H1 (cell line): ENCODE data around the gene MOV10L1. TPM values are rescaled to one million over a fixed set of nuclear protein-coding genes. Genes with fewer than 3 reads are reported as not detected.

Experiments
- CTCF ChIA-PET: fragments of 300-600 bp; sonication (Branson Sonifier 250); formaldehyde crosslinking; loops from one replicate; lab custom pipeline; 2021; ENCODE audit not compliant: partially characterized antibody; lab: Charles Lee
- POLR2A ChIA-PET: fragments of 300-600 bp; sonication (Branson Sonifier 250); formaldehyde crosslinking; loops from one replicate; lab custom pipeline; 2021; ENCODE audit warnings: inconsistent platforms; ENCODE audit not compliant: partially characterized antibody; lab: Charles Lee
- DNase-seq, 2 experiments: peaks; one replicate each; pipeline versions ENCODE4 v3.0.0 to v3.0.0-alpha.2; 2010 to 2022; ENCODE audit warnings: low spot score in 2 of 2, low read depth in 1 of 2, mixed read lengths in 1 of 2
- FAIRE-seq: peaks from 2 replicates; lab custom pipeline; 2011; peaks lifted over from hg19 to GRCh38; lab: Jason Lieb, UNC
- H2AFZ ChIP-seq: 2 replicates; pipeline ENCODE4 v1.8.1; 2012; ENCODE audit warnings: low read length, inconsistent platforms
- H2AK5ac ChIP-seq: 2 replicates; pipeline ENCODE4 v1.6.1; 2013; ENCODE audit warnings: low read depth, low read length
- H2BK120ac ChIP-seq: replicated peaks from 2 replicates; pipeline ENCODE3; 2013; ENCODE audit warnings: low read depth, low read length, inconsistent platforms
- H2BK12ac ChIP-seq: 2 replicates; pipeline ENCODE4 v1.6.1; 2013; ENCODE audit warnings: low read depth, low read length
- H2BK15ac ChIP-seq: 2 replicates; pipeline ENCODE4 v1.6.1; 2013; ENCODE audit warnings: low read length
- H2BK20ac ChIP-seq: 2 replicates; pipeline ENCODE4 v1.6.1; 2013; ENCODE audit warnings: low read length
- H2BK5ac ChIP-seq: 2 replicates; pipeline ENCODE4 v1.6.1; 2013; ENCODE audit warnings: low read depth, low read length
- H3K14ac ChIP-seq: 2 replicates; pipeline ENCODE4 v1.6.1; 2013; ENCODE audit warnings: inconsistent platforms; ENCODE audit not compliant: insufficient read length
- H3K18ac ChIP-seq: 2 replicates; pipeline ENCODE4 v1.6.1; 2013; ENCODE audit warnings: low read length; ENCODE audit errors: extremely low read depth
- H3K23ac ChIP-seq: 2 replicates; pipeline ENCODE4 v1.6.1; 2013; ENCODE audit warnings: inconsistent platforms; ENCODE audit not compliant: insufficient read length
- H3K23me2 ChIP-seq: 2 replicates; pipeline ENCODE4 v1.6.1; 2013; ENCODE audit warnings: low read depth, low read length
- H3K27ac ChIP-seq: 2 replicates; pipeline ENCODE4 v1.6.1; 2011; ENCODE audit warnings: low read depth, low read length, inconsistent platforms
- H3K27me3 ChIP-seq, 4 experiments: replicated peaks in 1 of 4; 1 replicate in 1 of 4; 2 replicates in 3 of 4; pipeline versions ENCODE4 v1.6.1 to v1.8.1; 2011 to 2013; ENCODE audit warnings: low read length in 3 of 4, mild to moderate bottlenecking in 3 of 4, inconsistent platforms in 2 of 4, mixed read lengths in 2 of 4, moderate library complexity in 1 of 4; ENCODE audit not compliant: control insufficient read depth in 3 of 4, insufficient read depth in 3 of 4; ENCODE audit errors: extremely low read depth in 1 of 4
- H3K36me3 ChIP-seq, 4 experiments: 2 replicates each; pipeline versions ENCODE4 v1.6.1 to v1.8.1; 2011 to 2013; ENCODE audit warnings: mild to moderate bottlenecking in 4 of 4, low read length in 3 of 4, moderate library complexity in 2 of 4, control low read depth in 1 of 4, inconsistent platforms in 1 of 4; ENCODE audit not compliant: insufficient read depth in 4 of 4, control insufficient read depth in 2 of 4
- H3K4ac ChIP-seq: replicated peaks from 2 replicates; pipeline ENCODE3; 2013; ENCODE audit warnings: low read length, low read depth, mixed read lengths, inconsistent platforms; ENCODE audit not compliant: insufficient read length
- H3K4me1 ChIP-seq, 4 experiments: replicated peaks in 1 of 4; 1 replicate in 1 of 4; 2 replicates in 3 of 4; pipeline versions ENCODE4 v1.6.1 to v1.8.1; 2011 to 2013; ENCODE audit warnings: low read length in 3 of 4, inconsistent platforms in 2 of 4, mixed read lengths in 1 of 4; ENCODE audit not compliant: insufficient read depth in 4 of 4, control insufficient read depth in 3 of 4
- H3K4me2 ChIP-seq, 2 experiments: 2 replicates each; pipeline versions ENCODE4 v1.6.1 to v1.8.1; 2011 to 2013; ENCODE audit warnings: low read depth in 2 of 2, low read length in 2 of 2, control low read depth in 1 of 2, inconsistent platforms in 1 of 2, mild to moderate bottlenecking in 1 of 2; ENCODE audit not compliant: insufficient read depth in 1 of 2
- H3K4me3 ChIP-seq, 4 experiments: fragments of 200-600, 300-600 bp in 1 of 4; sonication (generic), shearing (Covaris generic), sonication (Bioruptor Twin) in 1 of 4; 2 replicates each; pipeline versions ENCODE4 v1.5.1 to v1.8.1; 2011 to 2016; ENCODE audit warnings: low read length in 4 of 4, low read depth in 3 of 4, control low read depth in 2 of 4, inconsistent platforms in 2 of 4, mild to moderate bottlenecking in 2 of 4, mixed read lengths in 1 of 4, moderate library complexity in 1 of 4; ENCODE audit not compliant: insufficient read depth in 2 of 4; ENCODE audit errors: extremely low read depth in 1 of 4
- H3K56ac ChIP-seq: replicated peaks from 2 replicates; pipeline ENCODE3; 2013; ENCODE audit warnings: low read depth, mild to moderate bottlenecking, mixed read lengths, low read length, inconsistent platforms; ENCODE audit not compliant: insufficient read length
- H3K79me1 ChIP-seq: 2 replicates; pipeline ENCODE4 v1.6.1; 2013; ENCODE audit warnings: low read depth, low read length, control low read depth
- H3K79me2 ChIP-seq, 2 experiments: 2 replicates each; pipeline versions ENCODE4 v1.6.1 to v1.8.1; 2012 to 2013; ENCODE audit warnings: low read length in 2 of 2, mild to moderate bottlenecking in 2 of 2, inconsistent platforms in 1 of 2; ENCODE audit not compliant: insufficient read depth in 2 of 2, control insufficient read depth in 1 of 2
- H3K9ac ChIP-seq, 4 experiments: replicated peaks in 1 of 4; 1 replicate in 1 of 4; 2 replicates in 3 of 4; pipeline versions ENCODE4 v1.6.1 to v1.8.1; 2011 to 2013; ENCODE audit warnings: low read depth in 3 of 4, low read length in 3 of 4, control low read depth in 2 of 4, mild to moderate bottlenecking in 2 of 4, moderate library complexity in 2 of 4, inconsistent platforms in 1 of 4; ENCODE audit errors: extremely low read depth in 1 of 4
- H3K9me3 ChIP-seq, 2 experiments: 2 replicates each; pipeline versions ENCODE4 v1.6.1 to v1.8.1; 2012 to 2013; ENCODE audit warnings: mild to moderate bottlenecking in 2 of 2, moderate library complexity in 2 of 2, control low read depth in 1 of 2, inconsistent platforms in 1 of 2, low read depth in 1 of 2, low read length in 1 of 2, mixed read lengths in 1 of 2; ENCODE audit not compliant: insufficient read depth in 2 of 2
- H4K20me1 ChIP-seq, 2 experiments: replicated peaks in 1 of 2; 2 replicates each; pipeline versions ENCODE3 to v1.8.1; 2011 to 2013; ENCODE audit warnings: inconsistent platforms in 2 of 2, low read length in 2 of 2, mild to moderate bottlenecking in 1 of 2; ENCODE audit not compliant: insufficient read depth in 2 of 2, control insufficient read depth in 1 of 2
- H4K5ac ChIP-seq: 2 replicates; pipeline ENCODE4 v1.6.1; 2013; ENCODE audit warnings: low read length, low read depth, mixed read lengths, inconsistent platforms; ENCODE audit not compliant: insufficient read length
- H4K8ac ChIP-seq: 2 replicates; pipeline ENCODE4 v1.8.0; 2013; ENCODE audit warnings: mild to moderate bottlenecking, moderate library complexity, low read length, inconsistent platforms; ENCODE audit not compliant: insufficient read depth; ENCODE audit errors: extremely low read depth
- H4K91ac ChIP-seq: replicated peaks from 2 replicates; pipeline ENCODE3; 2013; ENCODE audit warnings: low read length, mixed read lengths, inconsistent platforms; ENCODE audit not compliant: insufficient read length
- BRCA1 ChIP-seq: IDR thresholded peaks from 2 replicates; pipeline ENCODE4 v1.6.1; 2012; ENCODE audit warnings: low read depth, low read length, improper control_type of control experiment
- EZH2 ChIP-seq: fragments of 200-600 bp; sonication (generic); IDR thresholded peaks from 2 replicates; pipeline ENCODE4 v1.7.1; 2012; ENCODE audit warnings: low read depth, mild to moderate bottlenecking, moderate library complexity, low read length, inconsistent platforms; ENCODE audit not compliant: severe bottlenecking
- SIN3A ChIP-seq, 2 experiments: IDR thresholded peaks in 1 of 2; conservative IDR thresholded peaks in 1 of 2; 2 replicates each; pipeline ENCODE4 v1.6.1; 2011 to 2012; ENCODE audit warnings: low read length in 2 of 2, improper control_type of control experiment in 1 of 2, low read depth in 1 of 2, mild to moderate bottlenecking in 1 of 2
- SP1 ChIP-seq: IDR thresholded peaks from 2 replicates; pipeline ENCODE4 v1.6.1; 2011; ENCODE audit warnings: low read depth, low read length
- SUZ12 ChIP-seq: fragments of 200-600 bp; sonication (generic); IDR thresholded peaks from 2 replicates; pipeline ENCODE4 v1.6.1; 2012; ENCODE audit warnings: mild to moderate bottlenecking, inconsistent platforms, low read length, moderate library complexity, mixed read lengths
- TAF7 ChIP-seq: optimal IDR thresholded peaks from 2 replicates; pipeline ENCODE3; 2011; ENCODE audit warnings: low read depth, mild to moderate bottlenecking, inconsistent platforms, low read length, moderate library complexity, borderline replicate concordance
- TBP ChIP-seq: IDR thresholded peaks from 2 replicates; pipeline ENCODE4 v1.6.1; 2011; ENCODE audit warnings: low read depth, low read length, improper control_type of control experiment
- ZNF274 ChIP-seq: IDR thresholded peaks from 2 replicates; pipeline ENCODE4 v1.7.0; 2012; ENCODE audit warnings: low read length, borderline replicate concordance; ENCODE audit errors: extremely low read depth
- WGBS, 2 experiments: shearing (Covaris generic) in 1 of 2; methylation state at CpG; one replicate each; pipeline versions ENCODE4 v1.1.6 to v1.1.7; 2013 to 2015; ENCODE audit warnings: low lambda C conversion rate in 2 of 2, mixed read lengths in 2 of 2, inconsistent platforms in 1 of 2, low coverage in 1 of 2, missing lambda C conversion rate in 1 of 2; ENCODE audit not compliant: insufficient replicate concordance in 2 of 2, insufficient coverage in 1 of 2, insufficient read length in 1 of 2; ENCODE audit errors: extremely low coverage in 1 of 2, missing lambda C conversion rate in 1 of 2; 5-methylcytosine and 5-hydroxymethylcytosine counted together
- polyA plus RNA-seq, 7 experiments: library from polyadenylated mRNA; depleted of rRNA in 3 of 7; stranded (reverse) in 5 of 7; unstranded in 2 of 7; fragments of >200 nt in 5 of 7; fragments of 200-250 nt in 2 of 7; gene quantifications; 1 replicate in 5 of 7; 2 replicates in 1 of 7; 4 replicates in 1 of 7; pipeline versions ENCODE4 v1.2.1 to v1.2.3, GENCODE V29; 2011 to 2013; ENCODE audit warnings: missing spikeins in 2 of 7, mixed read lengths in 2 of 7
- total RNA-seq: library from RNA; stranded (reverse); fragmentation: NEBNext Ultra II Directional; extraction: Animal tissue kit (Norgen Biotek cat#: 25700); gene quantifications from 2 replicates; pipeline ENCODE4 v1.2.1, GENCODE V29; 2021

The MOV10L1 gene
- total and polyA plus RNA-seq, 2 of the 8 experiments (the other 6 are each of a cell fraction or from before 2014, with no cell fraction given) = 0.32 TPM; not detected in 1

DNA sequence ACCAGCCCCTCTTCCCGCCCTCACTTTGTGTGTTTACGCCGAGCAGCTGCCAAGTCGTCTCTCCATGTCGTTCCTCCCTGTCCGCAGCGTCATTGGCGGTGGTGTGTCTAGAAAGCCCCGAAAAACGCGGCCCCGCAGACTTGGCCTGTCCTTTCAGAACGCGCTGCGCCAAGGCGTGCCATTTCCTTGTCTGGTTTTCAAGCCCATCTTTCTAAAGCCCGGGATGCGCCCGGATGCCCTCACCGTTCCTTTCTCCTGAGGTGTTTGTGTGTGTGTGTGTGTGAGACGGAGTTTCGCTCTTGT lies 557 bp downstream of the MOV10L1 start:
- DNase-seq (no peak), FAIRE-seq (no peak)
- H2AK5ac ChIP-seq = no peak overlapping the region
- 94% methylated on average over 22 of the region's 22 CpGs; no CpG with 5 or more reads in 1 of the 2 experiments for WGBS, 2 experiments
- peaks cover 0 to 2% of the 10 kb centered on the region in 2 experiments for H4K20me1 ChIP-seq
- no peak overlapping the region for H3K4me3 ChIP-seq
- H3K23me2 ChIP-seq = no peaks in the 10 kb centered on the region
- no peak overlapping the region for H2BK15ac ChIP-seq
- no peak overlapping the region for H3K9ac ChIP-seq
- no peak overlapping the region for H2BK20ac ChIP-seq
- H3K4me1 ChIP-seq = peaks cover 0 to 3% (median under 1%) of the 10 kb centered on the region in 4 experiments; a peak in 4 of 7 replicates
- H2BK12ac ChIP-seq = no peak overlapping the region
- H3K27me3 ChIP-seq = no peaks in the 10 kb centered on the region; a peak in 1 of 7 replicates
- no peak overlapping the region for H3K4ac ChIP-seq
- H4K5ac ChIP-seq = no peak overlapping the region
- H3K36me3 ChIP-seq = no peaks in the 10 kb centered on the region
- ChIA-PET POLR2A (no interaction called here), CTCF (interaction anchor here (0.9 kb wide), 1 partner anchor 27 kb away, joined by 3 read pairs; no protein-coding TSS in a partner anchor)
- peaks cover 0 to 7% of the 10 kb centered on the region in 2 experiments; a peak in 1 of 4 replicates for H3K9me3 ChIP-seq
- H2BK120ac ChIP-seq = no peak overlapping the region
- no peak overlapping the region for H3K23ac ChIP-seq
- H3K79me2 ChIP-seq = no peaks in the 10 kb centered on the region
- no peak overlapping the region for H2BK5ac ChIP-seq
- no peak overlapping the region for H2AFZ ChIP-seq
- no peak overlapping the region for H3K4me2 ChIP-seq
- no peak overlapping the region for H3K14ac ChIP-seq
- no peak overlapping the region for H4K8ac ChIP-seq
- H3K79me1 ChIP-seq = no peaks in the 10 kb centered on the region
- H3K56ac ChIP-seq = no peak overlapping the region
- H4K91ac ChIP-seq = no peak overlapping the region
- no peak overlapping the region for H3K18ac ChIP-seq
- no peak overlapping the region for H3K27ac ChIP-seq
- TF ChIP-seq SP1 (no peak), TAF7 (no peak), BRCA1 (no peak), SUZ12 (no peak), SIN3A (conservative IDR thresholded peaks at IDR 0.05 in 1 of 2, IDR thresholded peaks at IDR 0.05 in 1 of 2; ENCODE audit: low read depth in 1 of 2, low read length in 2 of 2) (no peak), EZH2 (no peak), ZNF274 (no peak), TBP (no peak)
